Measurements from ENCODE around the gene RDH13.

Gene RDH13

GRCh38 chr19:55103190-55103589, 40.2 kb upstream of the RDH13 start:
- TF ChIP-seq CTCF (IDR thresholded peaks at IDR 0.05): no peak
- Histone ChIP-seq H3K27ac (no peak overlapping the region), H3K4me3 (no peak overlapping the region)
- DNase-seq (ENCODE audit: low spot score): peak; percentile 49

- Histone ChIP-seq H3K27ac (no peak overlapping the region), H3K4me3 (no peak overlapping the region)
- no peak for TF ChIP-seq CTCF (IDR thresholded peaks at IDR 0.05)
- DNase-seq (ENCODE audit: low spot score): no peak
These were observed 38.3 kb upstream of the RDH13 start for GRCh38 chr19:55101261-55101660.

- peak overlapping the region in 1 of 2 donors; percentile 52 for H3K27ac ChIP-seq
- TF ChIP-seq CTCF (IDR thresholded peaks at IDR 0.05): no peak
- H3K4me3 ChIP-seq: no peak overlapping the region
- no peak for DNase-seq (ENCODE audit: low spot score)
These were observed 36.9 kb upstream of the RDH13 start for GRCh38 chr19:55099557-55100506.

GRCh38 chr19:55098716-55099556, 36.0 kb upstream of the RDH13 start:
- no peak for TF ChIP-seq CTCF (IDR thresholded peaks at IDR 0.05)
- H3K4me3 ChIP-seq: no peak overlapping the region
- no peak for DNase-seq (ENCODE audit: low spot score)
- peak overlapping the region in 1 of 2 donors; percentile 52 for H3K27ac ChIP-seq

- Histone ChIP-seq H3K4me3 (no peak overlapping the region), H3K27ac (no peak overlapping the region)
- no peak for TF ChIP-seq CTCF (IDR thresholded peaks at IDR 0.05)
- no peak for DNase-seq (ENCODE audit: low spot score)
These were observed 35.1 kb upstream of the RDH13 start for GRCh38 chr19:55097864-55098715.

- no peak for TF ChIP-seq CTCF (IDR thresholded peaks at IDR 0.05)
- DNase-seq (ENCODE audit: low spot score): no peak
- H3K27ac ChIP-seq: no peak overlapping the region
- no peak overlapping the region for H3K4me3 ChIP-seq
These were observed 33.2 kb upstream of the RDH13 start for GRCh38 chr19:55096061-55096701.

Measured in coronary artery (tissue), 2 donors.